GM12878 (cell line): ENCODE results near the gene CHID1.

Source experiments
- HDAC2 ChIP-seq: fragments of 200-600 bp; sonication (generic); IDR thresholded peaks from 2 replicates; pipeline ENCODE4 v1.6.1; 2017
- MTA3 ChIP-seq: IDR thresholded peaks from 2 replicates; pipeline ENCODE4 v1.6.1; 2012; ENCODE audit warnings: low read length, inconsistent platforms, borderline replicate concordance
- TAF1 ChIP-seq: IDR thresholded peaks from 2 replicates; pipeline ENCODE4 v1.6.1; 2011; ENCODE audit warnings: mild to moderate bottlenecking, low read depth, low read length, borderline replicate concordance
- TBL1XR1 ChIP-seq: IDR thresholded peaks from 2 replicates; pipeline ENCODE4 v1.6.1; 2012; ENCODE audit warnings: low read depth, low read length, improper control_type of control experiment

GRCh38 chr11:861105-861479 is 49.5 kb downstream of the CHID1 start:
- TF ChIP-seq TAF1 (no peak), MTA3 (no peak), HDAC2 (no peak), TBL1XR1 (no peak)
